Measurements from ENCODE around the gene LCP1.

The LCP1 gene

DNA sequence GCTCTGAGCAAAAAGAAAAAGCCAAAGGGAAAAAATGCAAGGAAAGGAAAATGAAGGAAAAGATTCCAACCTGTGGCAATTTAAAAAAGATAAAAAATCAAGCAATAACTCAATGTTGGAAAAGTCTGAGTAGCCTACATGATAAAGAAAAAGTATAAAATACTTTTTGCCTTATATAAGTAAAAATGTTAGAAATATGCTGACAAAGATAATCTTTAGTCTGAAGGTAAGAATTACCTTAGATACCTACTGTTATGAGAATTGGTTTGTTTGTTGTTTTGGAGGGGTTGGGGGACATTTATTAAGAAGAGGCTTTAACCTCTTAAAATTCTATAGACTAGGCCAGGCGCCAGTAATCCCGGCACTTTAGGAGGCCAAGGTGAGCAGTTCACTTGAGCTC, 47.5 kb downstream of the LCP1 start:
- Histone ChIP-seq H3K4me3 (ENCODE audit: low read length) (no peak overlapping the region), H3K9me2 (replicated peaks; ENCODE audit: control insufficient read depth, low read length) (no peaks in the 10 kb centered on the region), H3K27ac (ENCODE audit: low read depth, low read length) (no peak overlapping the region), H4K20me1 (ENCODE audit: control insufficient read depth, insufficient read depth, low read depth, low read length) (peaks cover 8% of the 10 kb centered on the region), H3K79me2 (ENCODE audit: control insufficient read depth, low read length) (no peaks in the 10 kb centered on the region), H3K4me1 (ENCODE audit: control insufficient read depth, low read length) (no peaks in the 10 kb centered on the region), H3K27me3 (ENCODE audit: control insufficient read depth, low read length) (no peaks in the 10 kb centered on the region), H3K4me2 (ENCODE audit: low read length) (no peak overlapping the region), H3F3A (ENCODE audit: control insufficient read depth, insufficient read depth) (peaks cover 29% of the 10 kb centered on the region), H3K9me3 (ENCODE audit: control insufficient read depth, insufficient read depth, low read length) (no peaks in the 10 kb centered on the region), H3K36me3 (ENCODE audit: control insufficient read depth, low read length) (peaks cover 99% of the 10 kb centered on the region)
- TF ChIP-seq, protein P1, sequence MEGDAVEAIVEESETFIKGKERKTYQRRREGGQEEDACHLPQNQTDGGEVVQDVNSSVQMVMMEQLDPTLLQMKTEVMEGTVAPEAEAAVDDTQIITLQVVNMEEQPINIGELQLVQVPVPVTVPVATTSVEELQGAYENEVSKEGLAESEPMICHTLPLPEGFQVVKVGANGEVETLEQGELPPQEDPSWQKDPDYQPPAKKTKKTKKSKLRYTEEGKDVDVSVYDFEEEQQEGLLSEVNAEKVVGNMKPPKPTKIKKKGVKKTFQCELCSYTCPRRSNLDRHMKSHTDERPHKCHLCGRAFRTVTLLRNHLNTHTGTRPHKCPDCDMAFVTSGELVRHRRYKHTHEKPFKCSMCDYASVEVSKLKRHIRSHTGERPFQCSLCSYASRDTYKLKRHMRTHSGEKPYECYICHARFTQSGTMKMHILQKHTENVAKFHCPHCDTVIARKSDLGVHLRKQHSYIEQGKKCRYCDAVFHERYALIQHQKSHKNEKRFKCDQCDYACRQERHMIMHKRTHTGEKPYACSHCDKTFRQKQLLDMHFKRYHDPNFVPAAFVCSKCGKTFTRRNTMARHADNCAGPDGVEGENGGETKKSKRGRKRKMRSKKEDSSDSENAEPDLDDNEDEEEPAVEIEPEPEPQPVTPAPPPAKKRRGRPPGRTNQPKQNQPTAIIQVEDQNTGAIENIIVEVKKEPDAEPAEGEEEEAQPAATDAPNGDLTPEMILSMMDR (IDR thresholded peaks at IDR 0.05; ENCODE audit: low read depth, low read length, poor library complexity, severe bottlenecking), result no peak
- no peak for TF ChIP-seq EZH2phosphoT487 (IDR thresholded peaks at IDR 0.05; ENCODE audit: borderline replicate concordance, low read length)

DNA sequence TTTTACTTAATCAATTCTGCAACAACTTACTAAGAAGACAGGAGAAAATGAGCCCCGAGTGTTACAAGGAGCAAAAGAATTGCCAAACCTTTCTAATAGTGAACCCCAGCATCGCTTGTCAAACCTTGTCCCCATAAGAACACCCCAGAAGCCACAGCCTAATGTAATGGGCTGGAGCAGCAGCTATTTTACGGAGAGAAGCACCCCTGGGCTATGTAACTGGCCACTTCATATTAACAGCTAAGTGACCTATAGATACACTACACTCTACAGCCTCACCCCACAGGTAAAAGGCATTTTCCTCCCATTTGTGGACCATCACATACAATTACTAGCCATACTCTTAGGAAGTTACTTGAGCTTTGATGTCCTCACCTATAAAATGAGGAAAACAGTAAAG, 49.9 kb downstream of the LCP1 start:
- no peaks in the 10 kb centered on the region for H3K9me3 ChIP-seq (ENCODE audit: control insufficient read depth, insufficient read depth, low read length)
- no peaks in the 10 kb centered on the region for H3K9me2 ChIP-seq (replicated peaks; ENCODE audit: control insufficient read depth, low read length)
- no peak overlapping the region for H3K27ac ChIP-seq (ENCODE audit: low read depth, low read length)
- peaks cover 33% of the 10 kb centered on the region for H3F3A ChIP-seq (ENCODE audit: control insufficient read depth, insufficient read depth)
- H3K4me1 ChIP-seq (ENCODE audit: control insufficient read depth, low read length), result no peaks in the 10 kb centered on the region
- no peak overlapping the region for H3K4me3 ChIP-seq (ENCODE audit: low read length)
- peaks cover 98% of the 10 kb centered on the region for H3K36me3 ChIP-seq (ENCODE audit: control insufficient read depth, low read length)
- H3K4me2 ChIP-seq (ENCODE audit: low read length), result no peak overlapping the region
- peaks cover 8% of the 10 kb centered on the region for H4K20me1 ChIP-seq (ENCODE audit: control insufficient read depth, insufficient read depth, low read depth, low read length)
- TF ChIP-seq, protein P1 (IDR thresholded peaks at IDR 0.05; ENCODE audit: low read depth, low read length, poor library complexity, severe bottlenecking), result no peak
- TF ChIP-seq EZH2phosphoT487 (IDR thresholded peaks at IDR 0.05; ENCODE audit: borderline replicate concordance, low read length), result no peak
- no peaks in the 10 kb centered on the region for H3K27me3 ChIP-seq (ENCODE audit: control insufficient read depth, low read length)
- H3K79me2 ChIP-seq (ENCODE audit: control insufficient read depth, low read length), result no peaks in the 10 kb centered on the region

DNA sequence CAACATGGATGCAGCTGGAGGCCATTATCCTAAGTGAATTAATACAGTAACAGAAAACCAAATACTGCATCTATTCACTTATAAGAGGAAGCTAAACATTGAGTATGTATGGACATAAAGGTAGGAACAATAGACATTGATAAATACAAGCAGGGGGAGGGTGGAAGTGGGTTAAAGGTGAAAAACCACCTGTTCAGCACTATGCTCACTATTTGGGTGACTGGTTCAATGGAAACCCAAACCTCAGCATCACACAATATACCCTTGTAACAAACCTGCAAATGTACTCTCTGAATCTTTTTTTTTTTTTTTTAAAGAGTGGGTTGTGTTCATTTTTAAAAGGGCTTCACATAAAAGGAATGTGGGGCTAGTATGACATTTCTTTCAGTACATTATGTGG, 50.3 kb downstream of the LCP1 start:
- TF ChIP-seq, protein P1 (IDR thresholded peaks at IDR 0.05; ENCODE audit: low read depth, low read length, poor library complexity, severe bottlenecking), result no peak
- TF ChIP-seq EZH2phosphoT487 (IDR thresholded peaks at IDR 0.05; ENCODE audit: borderline replicate concordance, low read length), result no peak
- Histone ChIP-seq H3K27me3 (ENCODE audit: control insufficient read depth, low read length) (no peaks in the 10 kb centered on the region), H3K27ac (ENCODE audit: low read depth, low read length) (no peak overlapping the region), H3K4me2 (ENCODE audit: low read length) (no peak overlapping the region), H3K9me3 (ENCODE audit: control insufficient read depth, insufficient read depth, low read length) (no peaks in the 10 kb centered on the region), H3K9me2 (replicated peaks; ENCODE audit: control insufficient read depth, low read length) (no peaks in the 10 kb centered on the region), H3K79me2 (ENCODE audit: control insufficient read depth, low read length) (no peaks in the 10 kb centered on the region), H3K36me3 (ENCODE audit: control insufficient read depth, low read length) (peaks cover 98% of the 10 kb centered on the region), H3F3A (ENCODE audit: control insufficient read depth, insufficient read depth) (peaks cover 37% of the 10 kb centered on the region), H3K4me1 (ENCODE audit: control insufficient read depth, low read length) (no peaks in the 10 kb centered on the region), H3K4me3 (ENCODE audit: low read length) (no peak overlapping the region), H4K20me1 (ENCODE audit: control insufficient read depth, insufficient read depth, low read depth, low read length) (peaks cover 8% of the 10 kb centered on the region)

All from DOHH2 (cell line).